Mesenchymal stem cell (in vitro differentiated cells and primary cell): ENCODE results near the gene OR2B6.

Experiments used
- DNase-seq: peaks from one replicate; pipeline ENCODE4 v3.0.0-alpha.2; 2013
- H2AFZ ChIP-seq: one replicate; pipeline ENCODE4 v1.6.1; 2013; ENCODE audit warnings: low read depth, mild to moderate bottlenecking, control low read depth, inconsistent platforms, low read length, moderate library complexity
- H2AK5ac ChIP-seq: 2 replicates; pipeline ENCODE4 v1.6.1; 2013; ENCODE audit warnings: low read length, moderate library complexity, mild to moderate bottlenecking, inconsistent platforms; ENCODE audit not compliant: severe bottlenecking
- H2BK120ac ChIP-seq: one replicate; pipeline ENCODE4 v1.6.1; 2013; ENCODE audit warnings: low read depth, mild to moderate bottlenecking, inconsistent platforms, low read length, moderate library complexity
- H2BK12ac ChIP-seq, 2 experiments: one replicate each; pipeline ENCODE4 v1.6.1; 2013; ENCODE audit warnings: inconsistent platforms in 2 of 2, low read length in 2 of 2, mild to moderate bottlenecking in 2 of 2, moderate library complexity in 2 of 2, control low read depth in 1 of 2
- H2BK15ac ChIP-seq: one replicate; pipeline ENCODE4 v1.6.1; 2013; ENCODE audit warnings: mild to moderate bottlenecking, low read depth, inconsistent platforms; ENCODE audit not compliant: poor library complexity, severe bottlenecking
- H2BK5ac ChIP-seq: 2 replicates; pipeline ENCODE4 v1.6.1; 2013; ENCODE audit warnings: low read depth, mild to moderate bottlenecking, low read length, control low read depth, inconsistent platforms; ENCODE audit not compliant: poor library complexity, severe bottlenecking
- H3K14ac ChIP-seq, 2 experiments: one replicate each; pipeline ENCODE4 v1.6.1; 2013; ENCODE audit warnings: inconsistent platforms in 2 of 2, low read length in 2 of 2, control low read depth in 1 of 2, mild to moderate bottlenecking in 1 of 2, moderate library complexity in 1 of 2
- H3K18ac ChIP-seq, 2 experiments: one replicate each; pipeline ENCODE4 v1.6.1; 2013; ENCODE audit warnings: inconsistent platforms in 2 of 2, low read length in 2 of 2, control low read depth in 1 of 2, low read depth in 1 of 2, mild to moderate bottlenecking in 1 of 2
- H3K23ac ChIP-seq, 2 experiments: one replicate each; pipeline ENCODE4 v1.6.1; 2013; ENCODE audit warnings: inconsistent platforms in 2 of 2, low read length in 2 of 2, mild to moderate bottlenecking in 2 of 2, moderate library complexity in 2 of 2, control low read depth in 1 of 2
- H3K27ac ChIP-seq: 2 replicates; pipeline ENCODE4 v1.5.1; 2013; ENCODE audit warnings: mild to moderate bottlenecking, moderate library complexity, low read length, control low read depth, inconsistent platforms; ENCODE audit not compliant: poor library complexity, severe bottlenecking
- H3K27me3 ChIP-seq, 2 experiments: 2 replicates each; pipeline versions ENCODE4 v1.6.1 to v1.7.0; 2013; ENCODE audit warnings: low read length in 2 of 2, mild to moderate bottlenecking in 2 of 2, moderate library complexity in 2 of 2, control low read depth in 1 of 2, inconsistent platforms in 1 of 2; ENCODE audit not compliant: control insufficient read depth in 1 of 2, insufficient read depth in 1 of 2
- H3K36me3 ChIP-seq, 2 experiments: 2 replicates each; pipeline versions ENCODE4 v1.6.1 to v1.7.0; 2013; ENCODE audit warnings: low read length in 2 of 2, control low read depth in 1 of 2, inconsistent platforms in 1 of 2, low read depth in 1 of 2, mild to moderate bottlenecking in 1 of 2; ENCODE audit not compliant: insufficient read depth in 2 of 2, control insufficient read depth in 1 of 2
- H3K4ac ChIP-seq, 2 experiments: one replicate each; pipeline ENCODE4 v1.6.1; 2013; ENCODE audit warnings: inconsistent platforms in 2 of 2, low read length in 2 of 2, mild to moderate bottlenecking in 2 of 2, moderate library complexity in 2 of 2, control low read depth in 1 of 2, low read depth in 1 of 2
- H3K4me1 ChIP-seq: 2 replicates; pipeline ENCODE4 v1.6.1; 2013; ENCODE audit warnings: low read depth, low read length, control low read depth; ENCODE audit not compliant: control insufficient read depth, insufficient read depth
- H3K4me2 ChIP-seq: 2 replicates; pipeline ENCODE4 v1.6.1; 2013; ENCODE audit warnings: low read length, mild to moderate bottlenecking, inconsistent platforms; ENCODE audit not compliant: poor library complexity, severe bottlenecking
- H3K4me3 ChIP-seq, 2 experiments: 2 replicates each; pipeline versions ENCODE4 v1.5.1 to v1.7.0; 2013; ENCODE audit warnings: low read length in 2 of 2, mild to moderate bottlenecking in 2 of 2, control low read depth in 1 of 2, low read depth in 1 of 2; ENCODE audit not compliant: insufficient read depth in 1 of 2
- H3K79me1 ChIP-seq: replicated peaks from 2 replicates; pipeline ENCODE4 v1.6.1; 2013; ENCODE audit warnings: mild to moderate bottlenecking, control low read depth, low read length, inconsistent platforms; ENCODE audit not compliant: poor library complexity, severe bottlenecking
- H3K9ac ChIP-seq: 2 replicates; pipeline ENCODE4 v1.7.0; 2013; ENCODE audit warnings: mild to moderate bottlenecking, low read length, moderate library complexity
- H3K9me3 ChIP-seq: 2 replicates; pipeline ENCODE4 v1.7.0; 2013; ENCODE audit warnings: mild to moderate bottlenecking, low read length; ENCODE audit not compliant: control insufficient read depth
- H4K8ac ChIP-seq: one replicate; pipeline ENCODE4 v1.6.1; 2013; ENCODE audit warnings: inconsistent platforms, mild to moderate bottlenecking, low read length, moderate library complexity
- H4K91ac ChIP-seq: one replicate; pipeline ENCODE4 v1.6.1; 2013; ENCODE audit warnings: mild to moderate bottlenecking, low read length, inconsistent platforms
- WGBS: methylation state at CpG from one replicate; pipeline ENCODE4 v1.1.7; 2013; ENCODE audit warnings: mixed read lengths; 5-methylcytosine and 5-hydroxymethylcytosine counted together

The OR2B6 gene

GRCh38 chr6:27957516-27957915 is 475 bp downstream of the OR2B6 start:
- Histone ChIP-seq H3K18ac (no peak overlapping the region), H4K91ac (no peak overlapping the region), H3K4me2 (no peak overlapping the region), H3K23ac (no peak overlapping the region), H3K14ac (no peak overlapping the region), H3K9me3 (no peaks in the 10 kb centered on the region), H3K27me3 (no peaks in the 10 kb centered on the region), H3K36me3 (no peaks in the 10 kb centered on the region), H2BK12ac (no peak overlapping the region), H2AK5ac (no peak overlapping the region), H2BK120ac (no peak overlapping the region), H3K27ac (no peak overlapping the region), H2BK15ac (no peak overlapping the region), H3K79me1 (no peaks in the 10 kb centered on the region), H2BK5ac (no peak overlapping the region), H3K4me1 (no peaks in the 10 kb centered on the region), H3K4me3 (no peak overlapping the region), H3K4ac (no peak overlapping the region), H3K9ac (no peak overlapping the region), H4K8ac (no peak overlapping the region), H2AFZ (no peak overlapping the region)
- no peak for DNase-seq
- WGBS, result 67% methylated on average over 4 of the region's 4 CpGs

GRCh38 chr6:27962506-27962905 is 5.5 kb downstream of the OR2B6 start:
- Histone ChIP-seq H3K27me3 (no peaks in the 10 kb centered on the region), H3K4me2 (no peak overlapping the region), H3K79me1 (no peaks in the 10 kb centered on the region), H3K9ac (no peak overlapping the region), H4K8ac (no peak overlapping the region), H3K18ac (no peak overlapping the region), H3K27ac (no peak overlapping the region), H2BK12ac (no peak overlapping the region), H3K36me3 (no peaks in the 10 kb centered on the region), H3K4me3 (no peak overlapping the region), H3K4ac (no peak overlapping the region), H3K23ac (no peak overlapping the region), H2AK5ac (no peak overlapping the region), H2BK15ac (no peak overlapping the region), H3K4me1 (no peaks in the 10 kb centered on the region), H2BK120ac (no peak overlapping the region), H2BK5ac (no peak overlapping the region), H4K91ac (no peak overlapping the region), H3K14ac (no peak overlapping the region), H2AFZ (no peak overlapping the region), H3K9me3 (no peaks in the 10 kb centered on the region)
- DNase-seq, result no peak
- WGBS, result 96% methylated on average over 2 of the region's 3 CpGs

- no peak overlapping the region for H2BK120ac ChIP-seq
- H3K4me3 ChIP-seq, result no peak overlapping the region
- H2AK5ac ChIP-seq, result no peak overlapping the region
- H3K27ac ChIP-seq, result no peak overlapping the region
- no peaks in the 10 kb centered on the region for H3K4me1 ChIP-seq
- WGBS, result 80% methylated on average over 4 of the region's 4 CpGs
- H3K27me3 ChIP-seq, result no peaks in the 10 kb centered on the region
- no peak overlapping the region for H3K4ac ChIP-seq
- peaks cover 6% of the 10 kb centered on the region for H3K9me3 ChIP-seq
- H3K36me3 ChIP-seq, result no peaks in the 10 kb centered on the region
- no peak overlapping the region for H2BK12ac ChIP-seq
- H3K14ac ChIP-seq, result no peak overlapping the region
- H4K91ac ChIP-seq, result no peak overlapping the region
- H4K8ac ChIP-seq, result no peak overlapping the region
- H3K79me1 ChIP-seq, result no peaks in the 10 kb centered on the region
- no peak overlapping the region for H2AFZ ChIP-seq
- no peak overlapping the region for H2BK5ac ChIP-seq
- no peak overlapping the region for H3K9ac ChIP-seq
- H3K18ac ChIP-seq, result no peak overlapping the region
- H3K23ac ChIP-seq, result no peak overlapping the region
- H2BK15ac ChIP-seq, result no peak overlapping the region
- DNase-seq, result no peak
- no peak overlapping the region for H3K4me2 ChIP-seq
These were observed 9.0 kb downstream of the OR2B6 start for GRCh38 chr6:27966044-27966443.

- no peak overlapping the region for H4K8ac ChIP-seq
- peaks cover 6% of the 10 kb centered on the region for H3K9me3 ChIP-seq
- no peak overlapping the region for H2BK12ac ChIP-seq
- no peak for DNase-seq
- H3K18ac ChIP-seq, result no peak overlapping the region
- H3K23ac ChIP-seq, result no peak overlapping the region
- no peaks in the 10 kb centered on the region for H3K79me1 ChIP-seq
- H3K4me1 ChIP-seq, result no peaks in the 10 kb centered on the region
- H2AFZ ChIP-seq, result no peak overlapping the region
- no peak overlapping the region for H3K4me2 ChIP-seq
- no peak overlapping the region for H3K14ac ChIP-seq
- no peak overlapping the region for H2BK5ac ChIP-seq
- H3K4ac ChIP-seq, result no peak overlapping the region
- H3K9ac ChIP-seq, result no peak overlapping the region
- 88% methylated on average over 21 of the region's 23 CpGs for WGBS
- no peak overlapping the region for H4K91ac ChIP-seq
- H3K27me3 ChIP-seq, result no peaks in the 10 kb centered on the region
- H2BK15ac ChIP-seq, result no peak overlapping the region
- no peak overlapping the region for H3K4me3 ChIP-seq
- no peak overlapping the region for H2BK120ac ChIP-seq
- no peaks in the 10 kb centered on the region for H3K36me3 ChIP-seq
- no peak overlapping the region for H3K27ac ChIP-seq
- H2AK5ac ChIP-seq, result no peak overlapping the region
These were observed 9.9 kb downstream of the OR2B6 start for GRCh38 chr6:27966816-27967426.
